ENCODE data around the gene ATG3. TPM values are rescaled to one million over a fixed set of nuclear protein-coding genes. Genes with fewer than 3 reads are reported as not detected.

The ATG3 gene
- total RNA-seq, 1 donor from 2014 or later: 46.3 TPM

DNA sequence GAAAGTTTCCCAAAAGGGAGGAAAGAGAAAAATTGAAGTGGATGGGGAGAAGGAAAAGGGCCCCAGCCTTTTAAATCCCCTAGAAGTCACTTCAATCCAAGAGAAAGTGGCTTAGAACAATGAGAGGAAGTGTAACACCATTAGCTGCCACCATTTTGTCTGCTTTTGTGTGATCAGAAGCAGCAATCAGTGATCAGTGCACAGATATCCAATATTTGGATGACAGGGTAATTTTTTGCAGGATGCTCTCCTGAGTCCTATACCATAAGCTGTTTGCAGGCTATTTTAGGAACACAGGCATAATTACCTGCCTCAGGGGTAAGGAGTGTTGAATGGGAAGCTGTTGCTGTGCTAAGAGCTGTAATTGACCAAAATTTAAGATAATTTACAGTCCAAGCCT lies 31.5 kb upstream of the ATG3 start:
- Mint-ChIP-seq H3K4me3 (ENCODE audit: unreplicated experiment) (no peak overlapping the region), H3K36me3 (ENCODE audit: unreplicated experiment) (peaks cover 10% of the 10 kb centered on the region), H3K9me3 (ENCODE audit: unreplicated experiment) (no peaks in the 10 kb centered on the region), H3K27ac (ENCODE audit: unreplicated experiment) (peak overlapping the region; percentile 21), H3K4me1 (ENCODE audit: unreplicated experiment) (no peaks in the 10 kb centered on the region), H3K27me3 (ENCODE audit: unreplicated experiment) (no peaks in the 10 kb centered on the region)
- no peak for DNase-seq (ENCODE audit: extremely low spot score, unreplicated experiment)
- TF ChIP-seq, protein P1, sequence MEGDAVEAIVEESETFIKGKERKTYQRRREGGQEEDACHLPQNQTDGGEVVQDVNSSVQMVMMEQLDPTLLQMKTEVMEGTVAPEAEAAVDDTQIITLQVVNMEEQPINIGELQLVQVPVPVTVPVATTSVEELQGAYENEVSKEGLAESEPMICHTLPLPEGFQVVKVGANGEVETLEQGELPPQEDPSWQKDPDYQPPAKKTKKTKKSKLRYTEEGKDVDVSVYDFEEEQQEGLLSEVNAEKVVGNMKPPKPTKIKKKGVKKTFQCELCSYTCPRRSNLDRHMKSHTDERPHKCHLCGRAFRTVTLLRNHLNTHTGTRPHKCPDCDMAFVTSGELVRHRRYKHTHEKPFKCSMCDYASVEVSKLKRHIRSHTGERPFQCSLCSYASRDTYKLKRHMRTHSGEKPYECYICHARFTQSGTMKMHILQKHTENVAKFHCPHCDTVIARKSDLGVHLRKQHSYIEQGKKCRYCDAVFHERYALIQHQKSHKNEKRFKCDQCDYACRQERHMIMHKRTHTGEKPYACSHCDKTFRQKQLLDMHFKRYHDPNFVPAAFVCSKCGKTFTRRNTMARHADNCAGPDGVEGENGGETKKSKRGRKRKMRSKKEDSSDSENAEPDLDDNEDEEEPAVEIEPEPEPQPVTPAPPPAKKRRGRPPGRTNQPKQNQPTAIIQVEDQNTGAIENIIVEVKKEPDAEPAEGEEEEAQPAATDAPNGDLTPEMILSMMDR (IDR thresholded peaks at IDR 0.05): no peak

- Mint-ChIP-seq H3K27ac (ENCODE audit: unreplicated experiment) (no peak overlapping the region), H3K9me3 (ENCODE audit: unreplicated experiment) (no peaks in the 10 kb centered on the region), H3K4me3 (ENCODE audit: unreplicated experiment) (no peak overlapping the region), H3K36me3 (ENCODE audit: unreplicated experiment) (peaks cover 40% of the 10 kb centered on the region), H3K27me3 (ENCODE audit: unreplicated experiment) (no peaks in the 10 kb centered on the region), H3K4me1 (ENCODE audit: unreplicated experiment) (peaks cover 1% of the 10 kb centered on the region)
- no peak for DNase-seq (ENCODE audit: extremely low spot score, unreplicated experiment)
- TF ChIP-seq, protein P1 (IDR thresholded peaks at IDR 0.05): no peak
These were observed 25.6 kb upstream of the ATG3 start for GRCh38 chr3:112587336-112587735.

DNA sequence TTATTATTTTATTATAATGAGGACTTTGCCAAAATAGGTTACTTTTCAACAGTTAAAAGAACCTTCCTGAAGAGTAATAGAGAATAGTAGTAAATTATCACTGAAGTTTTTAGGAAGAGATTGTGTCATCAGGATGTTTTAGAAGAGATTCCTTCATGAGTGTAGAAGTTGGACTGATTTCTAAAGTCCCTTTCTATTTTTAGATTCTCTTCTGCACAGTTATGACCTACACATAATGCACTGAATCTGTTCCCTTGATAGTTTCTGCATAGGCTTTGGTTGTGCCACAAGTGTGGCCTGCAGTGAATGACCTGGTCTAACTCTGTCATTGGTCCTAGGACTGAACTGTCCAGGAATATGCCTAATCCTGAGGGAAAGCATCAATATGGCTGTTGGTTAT lies 24.0 kb upstream of the ATG3 start:
- TF ChIP-seq, protein P1 (IDR thresholded peaks at IDR 0.05): no peak
- Mint-ChIP-seq H3K27me3 (ENCODE audit: unreplicated experiment) (no peaks in the 10 kb centered on the region), H3K4me3 (ENCODE audit: unreplicated experiment) (no peak overlapping the region), H3K36me3 (ENCODE audit: unreplicated experiment) (peaks cover 43% of the 10 kb centered on the region), H3K9me3 (ENCODE audit: unreplicated experiment) (no peaks in the 10 kb centered on the region), H3K4me1 (ENCODE audit: unreplicated experiment) (peaks cover 2% of the 10 kb centered on the region), H3K27ac (ENCODE audit: unreplicated experiment) (no peak overlapping the region)
- no peak for DNase-seq (ENCODE audit: extremely low spot score, unreplicated experiment)

GRCh38 chr3:112583105-112583504 lies 21.3 kb upstream of the ATG3 start:
- no peak overlapping the region for H3K27ac Mint-ChIP-seq (ENCODE audit: unreplicated experiment)
- H3K36me3 Mint-ChIP-seq (ENCODE audit: unreplicated experiment): peaks cover 41% of the 10 kb centered on the region
- peaks cover 2% of the 10 kb centered on the region for H3K4me1 Mint-ChIP-seq (ENCODE audit: unreplicated experiment)
- H3K9me3 Mint-ChIP-seq (ENCODE audit: unreplicated experiment): no peaks in the 10 kb centered on the region
- TF ChIP-seq, protein P1 (IDR thresholded peaks at IDR 0.05): no peak
- H3K4me3 Mint-ChIP-seq (ENCODE audit: unreplicated experiment): no peak overlapping the region
- H3K27me3 Mint-ChIP-seq (ENCODE audit: unreplicated experiment): no peaks in the 10 kb centered on the region
- DNase-seq (ENCODE audit: extremely low spot score, unreplicated experiment): no peak

GRCh38 chr3:112582244-112582874 lies 20.6 kb upstream of the ATG3 start:
- no peaks in the 10 kb centered on the region for H3K9me3 Mint-ChIP-seq (ENCODE audit: unreplicated experiment)
- peaks cover 2% of the 10 kb centered on the region for H3K4me1 Mint-ChIP-seq (ENCODE audit: unreplicated experiment)
- DNase-seq (ENCODE audit: extremely low spot score, unreplicated experiment): no peak

More at GRCh38 chr3:112582244-112582874, 20.6 kb upstream of the ATG3 start:
- Mint-ChIP-seq H3K4me3 (ENCODE audit: unreplicated experiment) (no peak overlapping the region), H3K27ac (ENCODE audit: unreplicated experiment) (peak overlapping the region; percentile 23), H3K36me3 (ENCODE audit: unreplicated experiment) (peaks cover 38% of the 10 kb centered on the region), H3K27me3 (ENCODE audit: unreplicated experiment) (no peaks in the 10 kb centered on the region)
- TF ChIP-seq, protein P1 (IDR thresholded peaks at IDR 0.05): peak; percentile 74
